ENCODE data around the gene GMEB2. TPM values are rescaled to one million over a fixed set of nuclear protein-coding genes. Genes with fewer than 3 reads are reported as not detected.

GMEB2 gene
- total RNA-seq, 1 experiment from 2014 or later, result 14.3 TPM

- H2AK5ac ChIP-seq (ENCODE audit: insufficient read length, low read length), result no peak overlapping the region
- H3K27me3 ChIP-seq (ENCODE audit: insufficient read depth, low read length), result no peaks in the 10 kb centered on the region
- H3K4me1 Mint-ChIP-seq, result peaks cover 7 to 27% of the 10 kb centered on the region in 2 experiments
- H3K36me3 Mint-ChIP-seq (ENCODE audit: insufficient read depth in 1 of 3, low read depth in 3 of 3), result no peaks in the 10 kb centered on the region; a peak in 1 of 7 replicates
- no peak overlapping the region for H4K8ac ChIP-seq (replicated peaks; ENCODE audit: insufficient read length, low read depth, low read length)
- H4K91ac ChIP-seq (ENCODE audit: insufficient read length, low read depth, low read length), result no peak overlapping the region
- no peak overlapping the region for H3K27ac Mint-ChIP-seq
- H2BK5ac ChIP-seq (ENCODE audit: insufficient read length, low read length), result no peak overlapping the region
- no peak overlapping the region for H3K56ac ChIP-seq (ENCODE audit: insufficient read length, low read depth, low read length)
- no peak overlapping the region for H2BK20ac ChIP-seq (ENCODE audit: low read depth, low read length, poor library complexity, severe bottlenecking)
- H3K27ac ChIP-seq (ENCODE audit: insufficient read length, low read depth, low read length), result no peak overlapping the region
- no peak overlapping the region for H2BK12ac ChIP-seq (ENCODE audit: insufficient read length, low read depth, low read length)
- no peak overlapping the region for H3K4me2 ChIP-seq (ENCODE audit: insufficient read depth, insufficient read length, low read length)
- H3T11ph ChIP-seq (ENCODE audit: low read length), result no peak overlapping the region
- H3K27me3 Mint-ChIP-seq (ENCODE audit: low read depth), result no peaks in the 10 kb centered on the region
- H3K18ac ChIP-seq (ENCODE audit: insufficient read length, low read depth, low read length), result no peak overlapping the region
- H3K23ac ChIP-seq (ENCODE audit: insufficient read length, low read depth, low read length), result no peak overlapping the region
- no peak overlapping the region for H3K4ac ChIP-seq (ENCODE audit: low read depth, low read length)
- H4K20me1 ChIP-seq (ENCODE audit: control insufficient read depth, insufficient read depth, insufficient read length), result peaks cover 3% of the 10 kb centered on the region
- no peak overlapping the region for H3K14ac ChIP-seq (ENCODE audit: insufficient read depth, low read length)
- no peaks in the 10 kb centered on the region for H3K79me1 ChIP-seq (ENCODE audit: insufficient read depth, low read depth, low read length, poor library complexity, severe bottlenecking)
- no peak for DNase-seq
- no peaks in the 10 kb centered on the region; the same call in 1 of the 2 replicates for H3K4me1 ChIP-seq (ENCODE audit: insufficient read depth, low read length)
- no peak for TF ChIP-seq CTCF (conservative IDR thresholded peaks at IDR 0.05)
- H3K23me2 ChIP-seq (ENCODE audit: insufficient read length, low read depth, low read length, poor library complexity, severe bottlenecking), result no peaks in the 10 kb centered on the region
- no peak overlapping the region for H2BK120ac ChIP-seq (ENCODE audit: low read depth, low read length, poor library complexity, severe bottlenecking)
- H2AFZ ChIP-seq (ENCODE audit: low read length), result no peak overlapping the region
- H3K9me3 ChIP-seq (ENCODE audit: control insufficient read depth, low read depth, low read length), result no peaks in the 10 kb centered on the region
- no peaks in the 10 kb centered on the region for H3K9me3 Mint-ChIP-seq
- H3K9ac ChIP-seq (ENCODE audit: extremely low read depth, insufficient read length, low read length), result no peak overlapping the region
- H4K5ac ChIP-seq (ENCODE audit: insufficient read length, low read depth, low read length), result no peak overlapping the region
- H3K4me3 Mint-ChIP-seq, result no peak overlapping the region
- H3K79me2 ChIP-seq (ENCODE audit: insufficient read depth, low read length), result no peaks in the 10 kb centered on the region
- H2BK15ac ChIP-seq (ENCODE audit: low read depth, low read length), result no peak overlapping the region
- WGBS (ENCODE audit: extremely low coverage, insufficient read length, low lambda C conversion rate), result no CpG with 5 or more reads among the region's 6 CpGs
These were observed 81.1 kb downstream of the GMEB2 start for GRCh38 chr20:63545814-63546213.
